Kidney (tissue), 14 donors: ENCODE data around the gene SPI1. TPM values are rescaled to one million over a fixed set of nuclear protein-coding genes. Genes with fewer than 3 reads are reported as not detected.

Experiments used
- DNase-seq, 5 donors: peaks; one replicate each; pipeline ENCODE4 v3.0.0-alpha.2; 2013 to 2020
- FAIRE-seq: peaks from 2 replicates; lab custom pipeline; 2012; peaks lifted over from hg19 to GRCh38; lab: Jason Lieb, UNC
- H3K27ac ChIP-seq, 2 donors: one replicate each; pipeline ENCODE4 v1.7.0; 2013; ENCODE audit warnings: low read depth in 2 of 2, low read length in 2 of 2, inconsistent platforms in 1 of 2
- H3K27me3 ChIP-seq: one replicate; pipeline ENCODE4 v1.7.1; 2013; ENCODE audit warnings: low read length, inconsistent platforms; ENCODE audit not compliant: control insufficient read depth, insufficient read depth
- H3K36me3 ChIP-seq, 3 donors: one replicate each; pipeline versions ENCODE4 v1.7.0 to v1.7.1; 2013; ENCODE audit warnings: low read length in 3 of 3, control low read depth in 1 of 3, inconsistent platforms in 1 of 3; ENCODE audit not compliant: insufficient read depth in 3 of 3, control insufficient read depth in 2 of 3
- H3K4me1 ChIP-seq, 3 donors: one replicate each; pipeline versions ENCODE4 v1.7.0 to v1.7.1; 2013; ENCODE audit warnings: low read length in 3 of 3, inconsistent platforms in 1 of 3, low read depth in 1 of 3; ENCODE audit not compliant: control insufficient read depth in 2 of 3, insufficient read depth in 2 of 3
- H3K4me3 ChIP-seq, 3 donors: one replicate each; pipeline versions ENCODE4 v1.7.0 to v1.8.1; 2013; ENCODE audit warnings: low read length in 3 of 3, control low read depth in 1 of 3, inconsistent platforms in 1 of 3
- H3K9ac ChIP-seq, 3 donors: one replicate each; pipeline versions ENCODE4 v1.7.0 to v1.7.1; 2013; ENCODE audit warnings: low read length in 3 of 3, control low read depth in 1 of 3, inconsistent platforms in 1 of 3
- H3K9me3 ChIP-seq, 3 donors: one replicate each; pipeline versions ENCODE4 v1.7.0 to v1.7.1; 2013; ENCODE audit warnings: low read length in 3 of 3, control low read depth in 1 of 3, inconsistent platforms in 1 of 3; ENCODE audit not compliant: control insufficient read depth in 2 of 3, insufficient read depth in 1 of 3
- CTCF ChIP-seq: IDR thresholded peaks from 3 replicates; pipeline ENCODE4 v1.5.1; 2012; ENCODE audit warnings: mild to moderate bottlenecking, moderate library complexity, borderline replicate concordance; ENCODE audit not compliant: insufficient read depth; ENCODE audit errors: extremely low read depth
- intact Hi-C: fragments of 100-400 bp; cut with DNase I; formaldehyde crosslinking; loops from one replicate; pipeline ENCODE4 v1.11.1; 2022
- polyA plus RNA-seq: library from polyadenylated mRNA; stranded (reverse); fragments of 350-450 nt; fragmentation: Illumina TruSeq; extraction: RNeasy Lipid Tissue Mini Kit (QIAGEN cat#74804); gene quantifications from one replicate; pipeline ENCODE4 v1.2.3, GENCODE V29; 2014; ENCODE audit warnings: low read depth, low replicate concordance; ENCODE audit not compliant: insufficient read depth
- total RNA-seq: library from RNA; stranded (reverse); fragmentation: NEBNext Ultra II Directional; extraction: Animal tissue kit (Norgen Biotek cat#: 25700); gene quantifications from one replicate; pipeline ENCODE4 v1.2.1, GENCODE V29; 2021
- donor health status: control.
- donor health status: control.
- donor health status: control.
- donor health status: control.
- donor health status: control.
- donor health status: DM: yes; HTN: yes; CAD: no.
- donor health status: Normal renal cell carcinoma (clear cell type).

The SPI1 gene
- total and polyA plus RNA-seq, 2 donors from 2014 or later = 7.3 to 39.8 TPM

- H3K4me1 ChIP-seq = peaks cover 0 to 7% (median 0%) of the 10 kb centered on the region in 3 donors
- no peak within 1 kb of the TSS for H3K9ac ChIP-seq
- intact Hi-C loops = no loop called here
- H3K27ac ChIP-seq = no peak within 1 kb of the TSS
- no peak for FAIRE-seq
- DNase-seq = no peak
- H3K9me3 ChIP-seq = no peaks in the 10 kb centered on the region
- H3K4me3 ChIP-seq = no peak within 1 kb of the TSS
- H3K27me3 ChIP-seq = no peaks in the 10 kb centered on the region
- no peak for TF ChIP-seq CTCF
- no peaks in the 10 kb centered on the region for H3K36me3 ChIP-seq
These were observed 25.8 kb downstream of the SPI1 start, which contains the start of gene MYBPC3 for GRCh38 chr11:47352556-47352955. Gene MYBPC3, minus strand, starts transcription at chr11:47352702. Its CDS starts 55 bp downstream, at chr11:47352647.

- Histone ChIP-seq H3K9ac (no peak overlapping the region), H3K9me3 (no peaks in the 10 kb centered on the region), H3K27ac (no peak overlapping the region), H3K4me1 (peaks cover 0 to 7% (median 0%) of the 10 kb centered on the region in 3 donors), H3K4me3 (no peak overlapping the region), H3K27me3 (no peaks in the 10 kb centered on the region), H3K36me3 (no peaks in the 10 kb centered on the region)
- DNase-seq (no peak), FAIRE-seq (no peak)
- intact Hi-C loops = no loop called here
- no peak for TF ChIP-seq CTCF
These were observed 26.9 kb downstream of the SPI1 start for GRCh38 chr11:47351156-47352126.

- H3K9me3 ChIP-seq = no peaks in the 10 kb centered on the region
- peaks cover 0 to 2% (median 0%) of the 10 kb centered on the region in 3 donors for H3K4me1 ChIP-seq
- no peak overlapping the region for H3K9ac ChIP-seq
- no peaks in the 10 kb centered on the region for H3K36me3 ChIP-seq
- no peak for TF ChIP-seq CTCF
- intact Hi-C loops = no loop called here
- no peaks in the 10 kb centered on the region for H3K27me3 ChIP-seq
- no peak overlapping the region for H3K4me3 ChIP-seq
- DNase-seq (no peak), FAIRE-seq (no peak)
- H3K27ac ChIP-seq = no peak overlapping the region
These were observed 28.0 kb downstream of the SPI1 start for GRCh38 chr11:47350315-47350714.
